Breast epithelium (tissue), 3 donors: ENCODE measurements around the gene PLEKHD1.
"Not testable (repeated sequence)": the region's sequence is repeated elsewhere in the genome, so short reads cannot be mapped to it uniquely, and the experiment has no call there.

Experiments
- CTCF ChIP-seq, 3 donors: fragments of 450-650 bp; IDR thresholded peaks; one replicate each; pipeline ENCODE4 v1.5.1; 2016 to 2017; ENCODE audit warnings: antibody characterized with exemption in 3 of 3, mild to moderate bottlenecking in 3 of 3, moderate library complexity in 3 of 3
- POLR2A ChIP-seq: fragments of 450-650 bp; IDR thresholded peaks from one replicate; pipeline ENCODE4 v1.6.1; 2016; ENCODE audit warnings: antibody characterized with exemption, mild to moderate bottlenecking, moderate library complexity

DNA sequence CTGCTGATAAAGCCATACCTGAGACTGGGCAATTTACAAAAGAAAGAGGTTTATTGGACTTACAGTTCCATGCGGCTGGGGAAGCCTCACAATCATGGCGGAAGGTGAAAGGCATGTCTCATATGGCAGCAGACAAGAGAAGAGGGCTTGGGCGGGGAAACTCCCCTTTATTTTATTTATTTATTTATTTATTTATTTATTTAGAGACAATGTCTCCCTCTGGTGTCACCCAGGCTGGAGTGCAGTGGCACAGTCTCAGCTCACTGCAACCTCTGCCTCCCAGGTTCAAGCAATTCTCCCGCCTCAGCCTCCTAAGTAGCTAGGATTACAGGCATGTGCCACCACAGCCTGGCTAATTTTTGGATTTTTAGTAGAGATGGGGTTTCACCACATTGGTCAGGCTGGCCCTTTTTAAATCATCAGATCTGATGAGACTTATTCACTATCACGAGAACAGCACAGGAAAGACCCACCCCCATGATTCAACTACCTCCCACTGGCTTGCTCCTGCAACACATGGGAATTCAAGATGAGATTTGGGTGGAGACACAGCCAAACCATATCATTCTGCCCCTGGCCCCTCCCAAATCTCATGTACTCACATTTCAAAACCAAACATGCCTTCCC, 7.6 kb upstream of the PLEKHD1 start:
- not testable (repeated sequence) for TF ChIP-seq CTCF (IDR thresholded peaks at IDR 0.05); POLR2A
